HG02571 (cell line): ENCODE measurements around the gene KCP.

Experiments used
- ATAC-seq: cut with Tn5 transposase; IDR thresholded peaks from one replicate; pipeline ENCODE4 v1.9.1; 2021; ENCODE audit warnings: mild to moderate bottlenecking, moderate library complexity; ENCODE audit not compliant: unreplicated experiment

Gene KCP

GRCh38 chr7:128860158-128861073, 50.1 kb downstream of the KCP start:
- no peak for ATAC-seq

GRCh38 chr7:128859232-128860157, 51.0 kb downstream of the KCP start:
- ATAC-seq: no peak

GRCh38 chr7:128858380-128859231, 51.9 kb downstream of the KCP start:
- ATAC-seq: no peak

- ATAC-seq: no peak
These were observed 54.3 kb downstream of the KCP start for GRCh38 chr7:128856001-128856718.

- no peak for ATAC-seq
These were observed 55.0 kb downstream of the KCP start for GRCh38 chr7:128855559-128855958.

GRCh38 chr7:128854396-128854795, 56.1 kb downstream of the KCP start:
- no peak for ATAC-seq

- no peak for ATAC-seq
These were observed 56.7 kb downstream of the KCP start for GRCh38 chr7:128853799-128854198.

- no peak for ATAC-seq
These were observed 57.8 kb downstream of the KCP start for GRCh38 chr7:128852537-128853254.

GRCh38 chr7:128849804-128850490, 60.6 kb downstream of the KCP start:
- no peak for ATAC-seq

GRCh38 chr7:128849156-128849515, 61.4 kb downstream of the KCP start:
- no peak for ATAC-seq

GRCh38 chr7:128848289-128849155, 62.0 kb downstream of the KCP start:
- ATAC-seq: no peak

- no peak for ATAC-seq
These were observed 62.7 kb downstream of the KCP start for GRCh38 chr7:128847721-128848211.

- no peak for ATAC-seq
These were observed 63.6 kb downstream of the KCP start for GRCh38 chr7:128846781-128847444.

- ATAC-seq: no peak
These were observed 64.5 kb downstream of the KCP start for GRCh38 chr7:128845987-128846386.

- no peak for ATAC-seq
These were observed 65.0 kb downstream of the KCP start for GRCh38 chr7:128845475-128845874.

GRCh38 chr7:128844777-128845311, 65.7 kb downstream of the KCP start:
- ATAC-seq: no peak
